H9 (cell line): ENCODE measurements around the gene CALN1. TPM values are rescaled to one million over a fixed set of nuclear protein-coding genes. Genes with fewer than 3 reads are reported as not detected.

Experiments
- DNase-seq: peaks from one replicate; pipeline ENCODE4 v3.0.0-alpha.2; 2017
- H2AFZ ChIP-seq: one replicate; pipeline ENCODE4 v1.6.1; 2013; ENCODE audit warnings: mild to moderate bottlenecking, low read length, control low read depth, moderate library complexity
- H2AK5ac ChIP-seq: 2 replicates; pipeline ENCODE4 v1.6.1; 2013; ENCODE audit warnings: low read length, control low read depth, mixed read lengths; ENCODE audit not compliant: insufficient read length
- H2BK120ac ChIP-seq: one replicate; pipeline ENCODE4 v1.6.1; 2013; ENCODE audit warnings: low read depth, mild to moderate bottlenecking, low read length, control low read depth, inconsistent platforms; ENCODE audit not compliant: poor library complexity, severe bottlenecking
- H2BK12ac ChIP-seq: 2 replicates; pipeline ENCODE4 v1.6.1; 2013; ENCODE audit warnings: low read length, control low read depth, mixed read lengths, low read depth; ENCODE audit not compliant: insufficient read length
- H2BK15ac ChIP-seq: 2 replicates; pipeline ENCODE4 v1.6.1; 2013; ENCODE audit warnings: low read depth, low read length, control low read depth
- H2BK20ac ChIP-seq: one replicate; pipeline ENCODE4 v1.6.1; 2013; ENCODE audit warnings: low read depth, mild to moderate bottlenecking, low read length, control low read depth, inconsistent platforms; ENCODE audit not compliant: poor library complexity, severe bottlenecking
- H2BK5ac ChIP-seq: 2 replicates; pipeline ENCODE4 v1.6.1; 2013; ENCODE audit warnings: low read length, control low read depth, mixed read lengths; ENCODE audit not compliant: insufficient read length
- H3K14ac ChIP-seq: 2 replicates; pipeline ENCODE4 v1.6.1; 2013; ENCODE audit warnings: low read length, control low read depth; ENCODE audit not compliant: insufficient read depth
- H3K18ac ChIP-seq: 2 replicates; pipeline ENCODE4 v1.6.1; 2013; ENCODE audit warnings: low read depth, mild to moderate bottlenecking, mixed read lengths, low read length, control low read depth; ENCODE audit not compliant: insufficient read length
- H3K23ac ChIP-seq: 2 replicates; pipeline ENCODE4 v1.6.1; 2013; ENCODE audit warnings: low read length, control low read depth, mixed read lengths, low read depth; ENCODE audit not compliant: insufficient read length
- H3K23me2 ChIP-seq: 2 replicates; pipeline ENCODE4 v1.6.1; 2013; ENCODE audit warnings: low read depth, mild to moderate bottlenecking, mixed read lengths, low read length, control low read depth; ENCODE audit not compliant: insufficient read length, poor library complexity, severe bottlenecking
- H3K27ac ChIP-seq: 2 replicates; pipeline ENCODE4 v1.5.1; 2013; ENCODE audit warnings: low read length, control low read depth, mixed read lengths, low read depth; ENCODE audit not compliant: insufficient read length
- H3K27me3 ChIP-seq: 2 replicates; pipeline ENCODE4 v1.6.1; 2013; ENCODE audit warnings: low read length, control low read depth, inconsistent platforms; ENCODE audit not compliant: insufficient read depth
- H3K4ac ChIP-seq: 2 replicates; pipeline ENCODE4 v1.6.1; 2013; ENCODE audit warnings: low read depth, mild to moderate bottlenecking, control low read depth, inconsistent platforms, low read length, moderate library complexity
- H3K4me1 ChIP-seq: 2 replicates; pipeline ENCODE4 v1.6.1; 2013; ENCODE audit warnings: low read length, control low read depth, inconsistent platforms; ENCODE audit not compliant: insufficient read depth
- H3K4me2 ChIP-seq: 2 replicates; pipeline ENCODE4 v1.6.1; 2013; ENCODE audit warnings: low read length, control low read depth, mixed read lengths; ENCODE audit not compliant: insufficient read length, insufficient read depth
- H3K56ac ChIP-seq: 2 replicates; pipeline ENCODE4 v1.6.1; 2013; ENCODE audit warnings: low read depth, mild to moderate bottlenecking, mixed read lengths, low read length, control low read depth; ENCODE audit not compliant: insufficient read length
- H3K79me1 ChIP-seq: 2 replicates; pipeline ENCODE4 v1.6.1; 2013; ENCODE audit warnings: low read depth, mild to moderate bottlenecking, moderate library complexity, low read length, control low read depth, inconsistent platforms; ENCODE audit not compliant: insufficient read depth, poor library complexity, severe bottlenecking
- H3K79me2 ChIP-seq: 2 replicates; pipeline ENCODE4 v1.6.1; 2013; ENCODE audit warnings: low read length, control low read depth, inconsistent platforms; ENCODE audit not compliant: insufficient read depth
- H3K9ac ChIP-seq: 2 replicates; pipeline ENCODE4 v1.6.1; 2013; ENCODE audit warnings: low read length, control low read depth, mixed read lengths; ENCODE audit not compliant: insufficient read length; ENCODE audit errors: extremely low read depth
- H3K9me3 ChIP-seq: one replicate; pipeline ENCODE4 v1.6.1; 2013; ENCODE audit warnings: low read depth, low read length, inconsistent platforms; ENCODE audit not compliant: control insufficient read depth
- H3T11ph ChIP-seq: one replicate; pipeline ENCODE4 v1.6.1; 2013; ENCODE audit warnings: mild to moderate bottlenecking, low read length, control low read depth, inconsistent platforms
- H4K20me1 ChIP-seq: one replicate; pipeline ENCODE4 v1.6.1; 2013; ENCODE audit not compliant: control insufficient read depth, insufficient read length, insufficient read depth
- H4K5ac ChIP-seq: 2 replicates; pipeline ENCODE4 v1.6.1; 2013; ENCODE audit warnings: low read depth, mild to moderate bottlenecking, mixed read lengths, low read length, control low read depth; ENCODE audit not compliant: insufficient read length
- H4K8ac ChIP-seq: replicated peaks from 2 replicates; pipeline ENCODE4 v1.6.1; 2013; ENCODE audit warnings: low read length, control low read depth, mixed read lengths, low read depth; ENCODE audit not compliant: insufficient read length
- H4K91ac ChIP-seq: 2 replicates; pipeline ENCODE4 v1.6.1; 2013; ENCODE audit warnings: low read depth, mild to moderate bottlenecking, moderate library complexity, mixed read lengths, low read length, control low read depth; ENCODE audit not compliant: insufficient read length
- H3K27ac Mint-ChIP-seq, 3 experiments: 2 replicates in 2 of 3; 3 replicates in 1 of 3; pipeline ENCODE4 v1.8.0; 2020 to 2021; ENCODE audit warnings: mixed read lengths in 3 of 3, mild to moderate bottlenecking in 1 of 3, moderate library complexity in 1 of 3
- H3K27me3 Mint-ChIP-seq: 2 replicates; pipeline ENCODE4 v1.8.0; 2021; ENCODE audit warnings: low read depth, mild to moderate bottlenecking, moderate library complexity, mixed read lengths
- H3K36me3 Mint-ChIP-seq, 3 experiments: 2 replicates in 2 of 3; 3 replicates in 1 of 3; pipeline ENCODE4 v1.8.0; 2020 to 2021; ENCODE audit warnings: low read depth in 3 of 3, mixed read lengths in 3 of 3; ENCODE audit not compliant: insufficient read depth in 1 of 3
- H3K4me1 Mint-ChIP-seq, 2 experiments: 2 replicates each; pipeline ENCODE4 v1.8.0; 2020; ENCODE audit warnings: mixed read lengths in 2 of 2
- H3K4me3 Mint-ChIP-seq, 2 experiments: 2 replicates in 1 of 2; 3 replicates in 1 of 2; pipeline ENCODE4 v1.8.0; 2020 to 2021; ENCODE audit warnings: mild to moderate bottlenecking in 2 of 2, mixed read lengths in 2 of 2, moderate library complexity in 1 of 2
- H3K9me3 Mint-ChIP-seq, 2 experiments: 2 replicates in 1 of 2; 3 replicates in 1 of 2; pipeline ENCODE4 v1.8.0; 2020; ENCODE audit warnings: mild to moderate bottlenecking in 2 of 2, mixed read lengths in 2 of 2, moderate library complexity in 1 of 2
- CTCF ChIP-seq: fragments of 200-600 bp; sonication (generic); conservative IDR thresholded peaks from 3 replicates; pipeline ENCODE4 v1.8.0; 2021; ENCODE audit warnings: antibody characterized with exemption, mild to moderate bottlenecking
- WGBS: extraction: QIAGEN DNeasy Blood & Tissue Kit; methylation state at CpG from one replicate; pipeline ENCODE4 v1.1.7; 2013; ENCODE audit warnings: missing lambda C conversion rate, low lambda C conversion rate, mixed read lengths; ENCODE audit not compliant: insufficient read length; ENCODE audit errors: extremely low coverage; 5-methylcytosine and 5-hydroxymethylcytosine counted together
- total RNA-seq: library from RNA; stranded (reverse); gene quantifications from 2 replicates; pipeline ENCODE4 v1.2.1, GENCODE V29; 2021

Gene CALN1
- total RNA-seq, 1 experiment from 2014 or later = 2.8 TPM

DNA sequence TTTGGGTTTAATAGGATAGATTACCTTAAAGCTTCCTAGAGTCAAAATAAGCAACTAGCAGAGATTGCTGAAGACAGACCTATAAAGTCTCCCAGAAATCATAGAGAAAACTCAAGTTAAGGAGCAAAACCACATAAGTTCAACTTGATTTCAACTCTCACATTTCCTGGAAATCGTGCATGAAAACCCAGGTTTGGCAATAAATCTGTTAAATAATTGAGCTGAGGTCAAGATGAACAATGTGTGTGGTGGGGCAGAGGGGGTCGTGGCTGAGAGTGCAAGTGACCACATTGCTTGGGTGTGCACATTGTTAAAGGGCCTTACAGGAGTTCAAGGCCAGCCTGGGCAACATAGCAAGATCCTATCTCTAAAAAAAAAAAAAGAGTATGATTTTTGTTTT is 643.7 kb downstream of the CALN1 start:
- no CpG with 5 or more reads among the region's 2 CpGs for WGBS
- no peak overlapping the region for H2AK5ac ChIP-seq
- Mint-ChIP-seq H3K9me3 (peaks cover 2 to 3% of the 10 kb centered on the region in 2 experiments; a peak in 3 of 5 replicates), H3K27me3 (peaks cover 13% of the 10 kb centered on the region), H3K4me3 (no peak overlapping the region), H3K36me3 (peaks cover 0 to 4% (median 0%) of the 10 kb centered on the region in 3 experiments; a peak in 1 of 7 replicates), H3K4me1 (no peaks in the 10 kb centered on the region), H3K27ac (no peak overlapping the region)
- no peaks in the 10 kb centered on the region for H3K23me2 ChIP-seq
- H3K27ac ChIP-seq = no peak overlapping the region
- no peaks in the 10 kb centered on the region for H4K20me1 ChIP-seq
- H3K23ac ChIP-seq = no peak overlapping the region
- no peak overlapping the region for H3K14ac ChIP-seq
- no peak overlapping the region for H4K91ac ChIP-seq
- no peaks in the 10 kb centered on the region for H3K4me1 ChIP-seq
- no peak overlapping the region for H2BK20ac ChIP-seq
- no peak overlapping the region for H3K4ac ChIP-seq
- no peak overlapping the region for H3K4me2 ChIP-seq
- H3K18ac ChIP-seq = no peak overlapping the region
- H2BK15ac ChIP-seq = no peak overlapping the region
- H2AFZ ChIP-seq = no peak overlapping the region
- H3K9me3 ChIP-seq = no peaks in the 10 kb centered on the region
- no peak for TF ChIP-seq CTCF
- H4K5ac ChIP-seq = no peak overlapping the region
- H3K56ac ChIP-seq = no peak overlapping the region
- no peak overlapping the region for H2BK5ac ChIP-seq
- H2BK120ac ChIP-seq = no peak overlapping the region
- H3K79me2 ChIP-seq = no peaks in the 10 kb centered on the region
- no peaks in the 10 kb centered on the region for H3K27me3 ChIP-seq
- H3T11ph ChIP-seq = no peak overlapping the region
- no peak overlapping the region for H2BK12ac ChIP-seq
- H3K79me1 ChIP-seq = no peaks in the 10 kb centered on the region
- H3K9ac ChIP-seq = no peak overlapping the region
- no peak overlapping the region for H4K8ac ChIP-seq
- no peak for DNase-seq
